OCI-LY7 (cell line): ENCODE measurements around the gene P2RX6. TPM values are rescaled to one million over a fixed set of nuclear protein-coding genes. Genes with fewer than 3 reads are reported as not detected.

Experiments
- BruUV-seq: library from RNA; stranded (reverse); fragments of 400-500 nt; replicated peaks from 2 replicates; lab custom pipeline; 2021; lab: Mats Ljungman, UMichigan
- CTCF ChIA-PET: fragments of 300-600 bp; sonication (Branson Sonifier 250); formaldehyde crosslinking; loops from one replicate; lab custom pipeline; 2022; ENCODE audit warnings: antibody characterized with exemption; ENCODE audit not compliant: unreplicated experiment; lab: Charles Lee
- POLR2A ChIA-PET: fragments of 300-600 bp; sonication (Branson Sonifier 250); formaldehyde crosslinking; loops from one replicate; lab custom pipeline; 2022; ENCODE audit warnings: antibody characterized with exemption; lab: Charles Lee
- DNase-seq: peaks from one replicate; pipeline ENCODE4 v3.0.0-alpha.2; 2015; ENCODE audit warnings: low spot score
- H2AFZ ChIP-seq: fragments of 200-600 bp; sonication (generic), shearing (Covaris generic); 2 replicates; pipeline ENCODE4 v1.6.1; 2014; ENCODE audit warnings: mild to moderate bottlenecking, antibody characterized with exemption, low read length, moderate library complexity
- H3K27ac ChIP-seq: fragments of 200-600 bp; sonication (generic); 2 replicates; pipeline ENCODE4 v1.5.1; 2014; ENCODE audit warnings: mixed run types, low read depth, mild to moderate bottlenecking, moderate library complexity, low read length, inconsistent platforms; ENCODE audit not compliant: poor library complexity, severe bottlenecking
- H3K36me3 ChIP-seq: fragments of 200-600 bp; sonication (generic); 2 replicates; pipeline ENCODE4 v1.6.1; 2014; ENCODE audit warnings: mild to moderate bottlenecking, antibody characterized with exemption, low read length, moderate library complexity, mixed read lengths; ENCODE audit not compliant: insufficient read depth
- H3K4me1 ChIP-seq: fragments of 200-600 bp; sonication (generic); 2 replicates; pipeline ENCODE4 v1.5.1; 2014; ENCODE audit warnings: mild to moderate bottlenecking, low read length; ENCODE audit not compliant: insufficient read depth, poor library complexity, severe bottlenecking
- H3K4me2 ChIP-seq: fragments of 200-600 bp; sonication (generic); 2 replicates; pipeline ENCODE4 v1.6.1; 2014; ENCODE audit warnings: mild to moderate bottlenecking, low read length
- H3K4me3 ChIP-seq: fragments of 200-600 bp; sonication (generic); 2 replicates; pipeline ENCODE4 v1.5.1; 2014; ENCODE audit warnings: mild to moderate bottlenecking, low read depth, low read length; ENCODE audit not compliant: poor library complexity, severe bottlenecking
- H3K79me2 ChIP-seq: fragments of 200-600 bp; sonication (generic); 2 replicates; pipeline ENCODE4 v1.6.1; 2016; ENCODE audit warnings: low read depth, mild to moderate bottlenecking, low read length, moderate library complexity, mixed read lengths; ENCODE audit not compliant: insufficient read depth
- H3K9me2 ChIP-seq: fragments of 200-600 bp; sonication (generic); 2 replicates; pipeline ENCODE4 v1.6.1; 2016; ENCODE audit warnings: mild to moderate bottlenecking, low read length, mixed read lengths; ENCODE audit not compliant: insufficient read depth
- H3K9me3 ChIP-seq: fragments of 200-600 bp; sonication (generic); 2 replicates; pipeline ENCODE4 v1.6.1; 2014; ENCODE audit warnings: mild to moderate bottlenecking, mixed run types, low read length, mixed read lengths
- H4K20me1 ChIP-seq: fragments of 200-600 bp; sonication (generic); 2 replicates; pipeline ENCODE4 v1.6.1; 2014; ENCODE audit warnings: mild to moderate bottlenecking, antibody characterized with exemption, low read length, moderate library complexity, mixed read lengths; ENCODE audit not compliant: insufficient read depth
- EZH2phosphoT487 ChIP-seq: fragments of 200-600 bp; sonication (generic); IDR thresholded peaks from 2 replicates; pipeline ENCODE4 v1.6.1; 2018; ENCODE audit warnings: low read depth, borderline replicate concordance, mild to moderate bottlenecking, mixed run types, antibody characterized with exemption, low read length, moderate library complexity, mixed read lengths
- intact Hi-C: fragments of 100-400 bp; cut with micrococcal nuclease; formaldehyde crosslinking; loops from one replicate; pipeline ENCODE4 v1.10.0; 2022; ENCODE audit not compliant: unreplicated experiment
- total RNA-seq, 2 experiments: library from RNA; depleted of rRNA in 1 of 2; stranded (reverse); fragments of >200 nt in 1 of 2; shearing (Covaris generic) in 1 of 2; gene quantifications; 2 replicates each; pipeline ENCODE4 v1.2.3, GENCODE V29; 2014 to 2022
- TF ChIP-seq, protein P1 (sequence below): fragments of 200-600 bp; sonication (generic); conservative IDR thresholded peaks from 2 replicates; pipeline ENCODE4 v1.5.1; 2014; ENCODE audit warnings: mild to moderate bottlenecking, antibody characterized with exemption, low read length, moderate library complexity, mixed read lengths

The P2RX6 gene
- total RNA-seq, 2 experiments from 2014 or later = 0.06 to 0.32 TPM

DNA sequence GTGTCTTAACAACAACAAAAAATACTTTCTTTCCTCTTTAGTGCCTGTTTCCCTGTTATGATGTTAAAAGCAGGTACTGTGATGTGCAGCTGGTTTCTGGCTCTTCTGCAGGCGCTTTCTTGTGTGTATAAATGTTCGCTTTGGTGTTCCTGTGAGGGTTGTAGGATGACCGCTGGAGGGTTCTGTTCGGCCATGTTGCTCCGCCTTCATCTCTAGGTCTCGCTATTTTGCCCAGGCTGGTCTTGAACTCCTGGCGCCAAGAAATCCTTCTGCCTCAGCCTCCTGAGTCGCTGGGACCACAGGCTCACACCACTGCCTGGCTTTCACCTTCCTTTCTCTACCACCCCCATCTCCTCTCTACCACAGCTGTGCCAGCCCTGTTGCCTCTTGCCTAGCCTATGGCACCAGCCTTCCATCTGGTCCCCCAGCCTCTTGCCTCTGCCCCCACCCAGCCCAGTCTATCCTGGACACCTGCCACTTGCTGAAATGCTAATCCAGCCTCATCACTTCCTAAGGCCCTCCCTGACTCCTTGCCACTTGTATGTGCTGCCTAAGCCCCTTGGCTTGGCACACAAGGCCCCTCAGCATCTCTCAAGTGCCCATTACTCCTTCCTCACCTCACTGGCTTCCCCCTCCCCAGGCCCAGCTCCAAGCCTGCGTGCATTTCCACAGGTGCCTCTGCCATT lies 36.3 kb downstream of the P2RX6 start:
- POLR2A ChIA-PET = no interaction called here
- no peaks in the 10 kb centered on the region for H3K36me3 ChIP-seq

DNA sequence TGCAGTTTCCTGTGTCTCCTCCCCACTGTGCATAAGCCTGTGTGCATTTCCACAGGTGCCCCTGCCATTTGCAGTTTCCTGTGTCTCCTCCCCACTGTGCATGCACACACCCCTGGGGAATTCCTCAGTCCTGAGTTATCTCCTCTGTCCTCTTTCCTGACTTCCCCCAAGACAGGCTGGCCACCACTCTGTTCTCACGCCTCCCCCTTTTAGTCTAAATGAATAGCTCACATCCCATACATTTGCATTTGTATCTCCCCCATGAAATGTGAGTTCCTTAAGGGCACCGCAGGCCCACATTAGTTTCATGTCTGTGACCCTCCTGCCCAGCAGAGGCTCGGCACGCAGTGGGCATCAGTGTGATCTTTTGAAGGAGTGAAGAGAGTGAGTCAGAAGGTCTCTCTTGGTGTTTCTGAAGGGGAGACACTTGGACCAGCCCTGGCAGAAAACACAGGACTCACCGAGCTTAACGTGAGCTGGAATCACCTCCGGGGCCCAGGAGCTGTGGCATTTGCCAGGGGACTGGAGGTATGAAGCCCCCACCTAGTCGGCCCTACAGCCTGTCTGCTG lies 37.0 kb downstream of the P2RX6 start:
- Histone ChIP-seq H3K9me3 (no peaks in the 10 kb centered on the region), H3K4me2 (0 out of 2 replicates have a peak overlapping the region, but pooled peaks have one; percentile 2), H3K27ac (no peak overlapping the region), H3K36me3 (no peaks in the 10 kb centered on the region), H3K9me2 (no peaks in the 10 kb centered on the region), H3K4me1 (peaks cover 16% of the 10 kb centered on the region), H4K20me1 (no peaks in the 10 kb centered on the region), H3K4me3 (no peak overlapping the region), H2AFZ (no peak overlapping the region), H3K79me2 (no peaks in the 10 kb centered on the region)
- POLR2A ChIA-PET = interaction anchor here (0.6 kb wide), 1 partner anchor 35 kb away, joined by 5 read pairs; no protein-coding TSS in a partner anchor
- BruUV-seq = no TSS peak
- no peak for TF ChIP-seq EZH2phosphoT487
- TF ChIP-seq, protein P1, sequence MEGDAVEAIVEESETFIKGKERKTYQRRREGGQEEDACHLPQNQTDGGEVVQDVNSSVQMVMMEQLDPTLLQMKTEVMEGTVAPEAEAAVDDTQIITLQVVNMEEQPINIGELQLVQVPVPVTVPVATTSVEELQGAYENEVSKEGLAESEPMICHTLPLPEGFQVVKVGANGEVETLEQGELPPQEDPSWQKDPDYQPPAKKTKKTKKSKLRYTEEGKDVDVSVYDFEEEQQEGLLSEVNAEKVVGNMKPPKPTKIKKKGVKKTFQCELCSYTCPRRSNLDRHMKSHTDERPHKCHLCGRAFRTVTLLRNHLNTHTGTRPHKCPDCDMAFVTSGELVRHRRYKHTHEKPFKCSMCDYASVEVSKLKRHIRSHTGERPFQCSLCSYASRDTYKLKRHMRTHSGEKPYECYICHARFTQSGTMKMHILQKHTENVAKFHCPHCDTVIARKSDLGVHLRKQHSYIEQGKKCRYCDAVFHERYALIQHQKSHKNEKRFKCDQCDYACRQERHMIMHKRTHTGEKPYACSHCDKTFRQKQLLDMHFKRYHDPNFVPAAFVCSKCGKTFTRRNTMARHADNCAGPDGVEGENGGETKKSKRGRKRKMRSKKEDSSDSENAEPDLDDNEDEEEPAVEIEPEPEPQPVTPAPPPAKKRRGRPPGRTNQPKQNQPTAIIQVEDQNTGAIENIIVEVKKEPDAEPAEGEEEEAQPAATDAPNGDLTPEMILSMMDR = no peak
- DNase-seq = no peak
- CTCF ChIA-PET = interaction anchor here (1.0 kb wide), 1 partner anchor 31 kb away, joined by 3 read pairs; no protein-coding TSS in a partner anchor
- intact Hi-C loops = no loop called here

More for the DNA sequence above, 36.3 kb downstream of the P2RX6 start:
- no peaks in the 10 kb centered on the region for H3K9me2 ChIP-seq
- no peak overlapping the region for H3K27ac ChIP-seq
- 0 out of 2 replicates have a peak overlapping the region, but pooled peaks have one; percentile 2 for H3K4me2 ChIP-seq
- H2AFZ ChIP-seq = no peak overlapping the region
- intact Hi-C loops = no loop called here
- no peaks in the 10 kb centered on the region for H4K20me1 ChIP-seq
- no peaks in the 10 kb centered on the region for H3K9me3 ChIP-seq
- CTCF ChIA-PET = no interaction called here
- TF ChIP-seq, protein P1 = no peak
- TF ChIP-seq EZH2phosphoT487 = no peak
- DNase-seq = no peak
- H3K4me1 ChIP-seq = peaks cover 16% of the 10 kb centered on the region
- no TSS peak for BruUV-seq
- H3K4me3 ChIP-seq = no peak overlapping the region
- no peaks in the 10 kb centered on the region for H3K79me2 ChIP-seq
